Left ventricle myocardium superior (tissue), 1 donor: Measurements from ENCODE around the gene ATG2A. TPM values are rescaled to one million over a fixed set of nuclear protein-coding genes. Genes with fewer than 3 reads are reported as not detected.

Source experiments
- ATAC-seq: fragments of 200-7000 bp; cut with Tn5 transposase; one replicate; pipeline ENCODE4 v1.9.1; 2020; ENCODE audit warnings: mild to moderate bottlenecking, moderate library complexity
- DNase-seq: peaks from one replicate; pipeline ENCODE4 v3.0.0-alpha.2; 2020
- intact Hi-C: fragments of 100-400 bp; cut with micrococcal nuclease; formaldehyde crosslinking; loops from one replicate; pipeline ENCODE4 v1.11.0; 2022
- total RNA-seq: library from RNA; stranded (reverse); fragmentation: NEBNext Ultra II Directional; extraction: Animal tissue kit (Norgen Biotek cat#: 25700); gene quantifications from one replicate; pipeline ENCODE4 v1.2.1, GENCODE V29; 2021
- donor health status: DM: no; HTN: yes; CAD: no; lungs with severe emphysema.

The ATG2A gene
- total RNA-seq, 1 donor from 2014 or later: 13.0 TPM

DNA sequence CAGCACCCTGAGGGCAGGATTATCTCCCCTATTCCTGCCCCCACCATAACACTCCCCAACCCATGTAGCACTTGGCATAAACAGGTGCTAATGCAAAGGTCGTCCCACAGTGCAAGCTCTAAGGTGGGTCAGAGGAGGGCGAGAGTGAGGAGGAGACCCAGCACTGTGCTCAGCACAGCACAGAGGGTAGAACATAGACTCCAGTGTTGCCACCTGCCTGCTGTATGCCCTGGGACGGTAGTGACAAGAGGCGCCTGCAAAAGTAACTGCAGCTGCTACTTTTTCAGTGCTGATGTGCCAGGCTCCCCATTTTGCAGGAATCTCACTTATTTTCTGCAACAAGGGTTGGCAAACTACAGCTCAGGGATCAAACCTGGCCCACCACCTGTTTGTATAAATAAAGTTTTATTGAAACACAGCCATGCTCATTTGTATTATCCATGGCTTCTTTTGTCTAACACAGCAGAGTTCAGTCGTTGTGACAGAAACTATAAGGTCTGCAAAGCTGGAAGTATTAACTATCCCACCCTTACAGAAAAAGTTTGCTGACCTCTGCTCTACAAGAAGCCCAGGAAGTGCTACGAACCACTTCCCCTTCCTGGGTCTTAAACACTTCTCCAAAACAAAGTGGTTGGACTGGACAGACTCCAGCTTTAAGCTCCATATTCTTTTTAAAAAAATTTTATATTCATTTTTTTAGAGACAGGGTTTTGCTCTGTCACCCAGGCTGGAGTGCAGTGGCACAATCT lies 55.6 kb downstream of the ATG2A start:
- no peak for ATAC-seq
- intact Hi-C loops: no loop called here

DNA sequence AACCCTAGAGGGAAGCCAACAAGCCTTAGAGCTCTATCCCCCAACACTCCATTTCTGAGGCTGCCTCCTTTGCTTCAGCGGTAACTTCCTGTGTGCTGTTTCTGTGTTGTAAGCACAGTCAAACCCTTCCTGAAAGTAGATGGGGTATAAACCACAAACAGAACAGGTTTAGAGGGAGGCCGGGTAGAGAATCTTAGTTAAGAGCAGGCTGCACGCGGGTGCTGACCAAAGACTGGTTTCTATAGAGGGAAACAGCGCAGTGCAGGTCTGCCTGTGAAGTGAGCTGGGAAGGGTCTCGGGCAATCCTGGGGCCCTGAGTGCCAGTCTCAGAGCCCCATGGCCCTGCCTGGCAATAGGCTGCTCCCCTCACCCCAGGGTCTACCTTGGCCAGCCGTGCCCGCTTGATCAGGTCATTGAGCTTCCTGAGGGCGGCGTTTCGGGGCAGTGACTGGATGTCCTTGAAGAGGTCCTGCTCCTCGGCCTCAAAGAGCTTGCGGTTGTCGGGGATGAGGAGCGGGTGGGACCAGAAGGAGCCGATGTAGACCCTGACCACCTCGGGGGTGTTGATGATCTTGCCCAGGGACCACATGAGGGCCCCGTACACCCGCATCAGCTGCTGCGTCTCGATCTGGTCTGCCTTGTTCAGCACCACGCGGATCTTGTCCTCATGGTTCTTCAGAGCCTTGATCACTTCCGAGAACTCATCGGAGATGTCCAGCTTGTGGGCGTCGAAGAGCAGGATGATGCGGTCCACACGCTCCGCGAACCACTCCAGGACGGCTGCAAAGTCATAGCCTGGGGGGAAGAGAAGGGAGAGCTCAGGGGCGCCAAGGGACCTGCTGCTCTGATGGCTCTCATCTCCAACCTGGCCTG lies 57.2 kb downstream of the ATG2A start:
- ATAC-seq (no peak), DNase-seq (no peak)
- intact Hi-C loops: no loop called here

More for the DNA sequence above, 55.6 kb downstream of the ATG2A start:
- DNase-seq: no peak

DNA sequence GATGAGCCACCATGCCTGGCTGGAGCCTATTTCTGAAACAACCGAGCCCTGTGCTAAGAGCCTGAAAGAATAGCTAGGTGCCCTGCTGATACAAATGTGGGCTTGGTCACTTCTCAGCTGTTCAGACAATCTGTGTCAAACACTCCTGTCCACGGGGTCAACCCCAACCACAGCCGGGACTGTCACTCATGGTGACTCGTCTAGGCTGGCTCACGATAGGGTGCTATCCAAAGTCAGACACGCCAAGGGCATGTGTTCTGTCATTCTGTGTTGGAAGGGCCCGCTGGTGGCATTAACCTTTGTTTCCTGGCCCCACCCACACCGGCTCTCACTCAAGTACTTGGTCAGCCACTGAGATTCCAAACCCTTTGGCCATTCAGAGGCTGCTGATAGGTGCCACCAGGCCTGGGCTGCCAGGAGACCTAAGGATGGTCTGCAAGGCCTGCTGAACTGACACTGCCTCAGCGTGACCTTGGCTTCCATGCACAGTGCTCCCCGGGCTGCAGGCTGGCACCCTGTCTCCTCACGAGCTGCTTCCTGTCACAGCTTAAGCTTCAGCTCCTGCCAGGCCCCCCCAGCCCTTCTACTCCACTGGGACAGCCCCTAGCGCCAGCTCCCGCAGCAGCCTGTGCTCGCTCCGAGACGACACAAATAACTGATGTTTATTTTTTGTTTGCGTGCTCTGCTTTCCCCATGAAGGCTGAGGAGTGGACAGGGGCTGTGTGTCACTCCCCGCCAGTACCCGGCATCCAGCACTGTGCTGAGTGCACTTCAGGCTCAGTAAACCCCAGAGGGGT lies 58.3 kb downstream of the ATG2A start:
- peak; percentile 72 for ATAC-seq
- intact Hi-C loops: no loop called here

DNA sequence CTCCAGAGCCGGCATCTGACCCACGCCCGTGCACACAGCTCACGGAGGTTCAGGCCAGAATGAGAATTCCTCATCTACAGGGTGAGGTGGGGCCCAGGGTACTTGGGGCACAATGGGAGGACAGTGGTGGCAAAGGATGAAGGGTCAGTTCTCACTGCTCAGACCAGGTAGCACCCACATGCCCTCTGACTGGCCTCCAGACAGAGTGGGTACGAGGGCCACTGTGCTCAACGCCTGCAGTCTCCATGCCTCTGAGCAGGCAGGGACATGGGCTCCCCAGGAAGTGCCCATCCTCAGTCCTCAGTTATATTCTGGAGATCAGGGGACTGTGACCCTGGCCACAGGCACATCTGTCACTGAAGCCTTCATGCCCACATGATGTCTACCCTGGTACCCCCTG lies 59.5 kb downstream of the ATG2A start:
- intact Hi-C loops: no loop called here
- DNase-seq: no peak
- no peak for ATAC-seq

More for the DNA sequence above, 58.3 kb downstream of the ATG2A start:
- DNase-seq: peak; percentile 76

DNA sequence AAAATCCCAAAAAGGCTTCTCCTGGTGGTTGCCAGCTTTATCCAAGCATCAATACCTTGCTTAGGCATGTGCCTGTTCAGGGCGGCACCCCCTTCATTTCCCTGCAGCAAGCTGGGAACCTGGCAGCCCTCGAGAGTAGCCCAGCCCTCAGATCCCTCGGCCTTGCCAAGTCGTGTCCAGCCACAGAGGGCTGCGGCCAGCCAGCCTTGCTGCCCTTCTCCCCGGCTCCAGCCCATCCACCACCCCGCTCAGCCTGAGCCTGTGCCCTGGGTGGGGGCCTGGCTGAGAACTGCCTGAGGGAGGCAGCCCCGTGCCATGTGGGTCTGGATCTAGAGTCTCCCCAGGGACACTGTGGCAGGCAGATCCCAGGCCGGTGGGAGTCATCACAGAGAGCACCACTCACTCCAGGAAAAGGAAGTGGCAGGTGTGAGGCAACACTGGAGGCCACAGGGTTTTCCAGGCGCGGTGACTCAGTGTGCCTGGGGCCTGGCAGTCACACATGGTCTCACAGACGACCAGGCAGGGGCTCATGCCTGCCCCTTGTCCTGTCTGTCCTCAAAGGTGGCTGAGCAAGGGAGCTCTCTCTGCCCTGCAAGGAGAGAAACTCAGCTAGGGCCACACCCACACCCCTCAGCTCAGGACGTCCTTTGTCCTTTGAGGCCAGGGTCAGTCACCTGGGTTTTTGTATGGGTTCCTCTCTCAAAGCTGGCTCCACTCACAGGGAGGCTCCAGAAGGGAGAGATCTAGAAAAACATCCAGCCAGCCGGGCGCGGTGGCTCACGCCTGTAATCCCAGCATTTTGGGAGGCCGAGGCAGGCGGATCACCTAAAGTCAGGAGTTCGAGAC lies 60.4 kb downstream of the ATG2A start:
- ATAC-seq: peak; percentile 16
- DNase-seq: peak; percentile 63
- intact Hi-C loops: no loop called here

DNA sequence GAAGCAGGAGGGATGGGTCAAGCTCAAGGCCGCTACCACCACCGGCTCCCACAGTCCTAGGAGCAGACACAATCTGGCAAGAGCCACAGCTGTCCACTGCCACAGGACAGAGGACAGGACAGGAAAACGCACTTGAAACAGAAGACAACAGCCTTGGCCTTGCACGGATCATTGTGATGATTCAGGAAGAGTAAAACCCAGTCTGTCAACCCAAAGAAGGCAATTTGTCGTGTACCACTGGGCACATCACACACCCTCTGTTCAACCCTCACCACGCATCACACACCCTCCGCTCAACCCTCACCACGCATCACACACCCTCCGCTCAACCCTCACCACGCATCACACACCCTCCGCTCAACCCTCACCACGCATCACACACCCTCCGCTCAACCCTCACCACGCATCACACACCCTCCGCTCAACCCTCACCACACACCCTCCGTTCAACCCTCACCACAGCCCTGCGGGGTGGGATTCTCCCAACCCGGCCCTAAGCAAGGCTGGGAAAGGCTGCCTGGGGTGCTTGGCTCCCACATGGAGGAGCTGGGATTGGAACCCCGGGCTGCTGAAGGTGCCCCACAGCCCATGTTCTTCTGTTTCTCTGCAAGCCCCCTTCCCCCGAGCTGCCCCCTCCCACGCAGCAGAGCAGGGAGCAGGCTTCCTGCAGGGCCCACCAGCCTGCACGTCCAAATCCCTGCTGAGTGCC lies 61.3 kb downstream of the ATG2A start:
- DNase-seq (no peak), ATAC-seq (no peak)
- intact Hi-C loops: no loop called here

DNA sequence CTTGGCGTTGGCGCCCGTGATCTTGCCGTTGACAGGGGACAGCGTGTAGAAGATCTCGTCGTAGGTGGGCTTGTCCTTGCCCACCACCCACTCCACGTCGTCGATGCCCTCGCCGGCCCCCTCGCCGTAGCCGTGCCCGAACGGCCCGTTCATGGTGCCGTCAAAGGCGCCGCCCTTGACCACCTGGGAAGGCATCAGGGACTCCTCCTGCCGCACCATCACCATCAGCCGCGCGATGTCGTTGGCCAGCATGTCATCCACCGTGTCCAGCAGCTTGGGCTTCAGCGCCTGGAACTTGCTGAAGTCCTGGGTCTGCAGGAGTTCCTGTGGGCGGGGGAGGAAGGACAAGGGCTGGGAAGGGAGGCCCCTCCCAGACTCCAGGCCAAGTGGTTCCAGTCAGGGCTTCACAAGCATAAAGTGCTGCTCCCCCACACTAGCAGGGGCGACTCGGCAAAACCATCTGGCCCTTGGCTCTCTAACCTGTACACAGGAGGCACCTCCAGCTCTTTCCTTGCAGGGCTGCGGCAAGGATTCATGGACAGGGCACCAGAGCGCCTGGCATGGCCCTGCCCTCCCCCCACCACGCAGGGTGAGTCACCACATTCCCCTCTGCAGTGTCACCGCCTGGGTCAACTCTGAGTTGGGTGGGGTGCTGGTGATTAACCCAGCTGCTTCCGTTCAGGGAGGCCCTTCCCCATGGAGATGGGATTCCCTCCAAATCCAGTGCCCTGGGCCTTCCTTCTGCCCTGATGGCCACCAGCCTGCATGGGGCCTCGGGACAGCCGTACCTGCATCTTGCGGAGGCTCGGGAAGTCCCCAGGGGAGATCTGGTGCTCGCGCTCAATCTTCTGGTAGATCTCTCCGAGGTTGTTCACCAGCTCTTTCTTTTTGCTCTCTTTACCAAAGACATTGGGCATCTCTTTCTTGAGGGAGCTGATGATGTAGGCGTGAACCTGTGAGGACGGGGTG lies 62.2 kb downstream of the ATG2A start:
- DNase-seq: peak; percentile 81
- peak; percentile 73 for ATAC-seq
- intact Hi-C loops: no loop called here

DNA sequence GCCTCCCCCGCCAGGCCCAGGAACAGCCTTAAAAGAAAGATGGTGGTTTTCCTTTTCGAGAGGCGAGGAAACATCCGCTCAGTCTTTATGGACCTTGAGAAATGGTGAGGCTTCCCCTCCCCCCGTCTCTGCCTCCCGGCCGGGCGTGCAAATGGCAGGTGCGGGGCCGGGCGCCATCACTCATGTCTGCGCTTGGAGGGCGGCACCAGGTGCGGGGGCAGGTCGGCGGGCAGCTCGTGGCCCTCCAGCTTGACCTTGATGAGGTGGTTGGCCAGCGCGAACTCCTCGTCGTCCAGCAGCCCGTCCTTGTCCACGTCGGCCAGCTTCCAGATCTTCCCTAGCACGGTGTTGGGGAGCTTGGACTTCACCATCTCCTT lies 62.9 kb downstream of the ATG2A start:
- DNase-seq (no peak), ATAC-seq (no peak)
- intact Hi-C loops: no loop called here

DNA sequence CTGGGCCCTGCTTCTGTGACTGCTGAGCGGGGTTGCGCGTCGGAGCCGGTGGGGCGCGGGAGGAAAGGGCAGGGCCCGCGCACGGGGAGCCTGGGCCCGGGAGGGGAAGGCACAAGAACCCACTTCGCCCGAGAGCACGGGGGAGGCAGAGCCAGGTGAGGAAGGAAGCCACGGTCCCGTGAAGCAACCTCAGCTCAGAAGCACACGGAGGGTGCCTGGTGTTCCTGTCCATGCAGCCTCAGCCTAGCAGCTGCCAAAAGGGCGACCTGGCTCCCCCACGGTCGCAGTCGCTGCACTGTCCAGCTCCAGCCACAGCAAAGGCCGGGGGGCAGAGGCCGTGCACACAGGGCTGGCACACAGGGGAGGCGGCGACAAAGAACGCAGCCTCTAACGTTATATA lies 63.3 kb downstream of the ATG2A start:
- DNase-seq (no peak), ATAC-seq (no peak)
- intact Hi-C loops: no loop called here

DNA sequence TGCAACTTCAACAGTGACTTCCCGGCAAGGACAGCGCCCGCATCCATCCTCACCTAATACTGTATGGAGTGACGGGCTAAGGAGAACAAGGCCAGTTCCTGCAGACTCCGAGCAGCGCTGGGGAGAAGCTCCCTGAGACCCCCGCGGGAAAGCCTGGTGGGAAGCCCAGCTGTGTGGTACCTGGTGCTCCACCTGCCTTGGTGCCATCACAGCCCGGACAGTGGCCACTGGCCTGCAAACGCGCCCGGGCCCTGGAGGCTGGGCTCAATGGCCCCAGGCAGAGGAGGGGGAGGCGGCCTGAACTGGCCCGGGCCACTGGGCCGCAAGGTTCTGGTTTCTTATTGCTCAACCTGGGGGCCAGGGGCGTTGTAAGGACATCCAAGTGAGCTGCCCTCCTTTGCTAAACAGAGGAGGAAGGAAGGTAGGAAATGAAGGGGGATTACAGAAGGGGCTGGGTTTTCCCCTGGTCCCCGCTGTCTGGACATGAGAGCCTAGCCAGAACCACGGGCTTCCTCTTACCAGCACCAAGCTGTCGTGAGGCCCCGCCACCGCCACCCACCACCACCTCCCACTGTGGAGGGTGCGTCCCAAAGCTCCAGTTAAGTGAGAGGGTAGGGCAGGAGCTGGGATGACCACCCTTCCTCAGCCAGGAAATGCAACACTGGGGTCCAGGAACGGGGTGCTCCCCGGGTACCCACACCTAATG lies 64.1 kb downstream of the ATG2A start:
- ATAC-seq (no peak), DNase-seq (no peak)
- intact Hi-C loops: no loop called here

DNA sequence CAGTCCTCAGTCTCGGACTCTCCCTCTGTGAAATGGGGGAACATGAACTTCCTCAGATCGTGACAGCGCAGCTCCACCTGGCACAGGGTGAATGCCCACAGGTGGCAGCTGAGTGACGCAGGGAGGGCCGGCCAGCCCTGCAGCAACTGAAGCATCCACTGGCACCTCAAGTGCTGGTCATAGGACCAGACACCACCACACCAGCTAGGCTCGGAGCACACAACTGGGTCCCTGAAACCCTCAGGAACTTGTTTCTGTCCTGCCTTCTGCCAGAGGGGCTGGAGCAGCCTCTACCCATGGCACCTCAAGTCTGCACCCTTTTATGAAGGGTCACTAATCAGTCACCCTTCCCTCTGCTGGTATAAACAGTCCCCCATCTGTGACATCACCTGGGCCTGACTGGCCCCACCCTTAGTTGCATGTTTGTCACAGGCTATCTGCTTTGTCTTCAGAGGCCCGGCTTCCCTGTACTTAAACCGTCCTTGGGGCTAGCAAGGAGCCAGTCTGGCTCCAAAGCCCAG lies 65.1 kb downstream of the ATG2A start:
- ATAC-seq: no peak
- no peak for DNase-seq
- intact Hi-C loops: no loop called here

DNA sequence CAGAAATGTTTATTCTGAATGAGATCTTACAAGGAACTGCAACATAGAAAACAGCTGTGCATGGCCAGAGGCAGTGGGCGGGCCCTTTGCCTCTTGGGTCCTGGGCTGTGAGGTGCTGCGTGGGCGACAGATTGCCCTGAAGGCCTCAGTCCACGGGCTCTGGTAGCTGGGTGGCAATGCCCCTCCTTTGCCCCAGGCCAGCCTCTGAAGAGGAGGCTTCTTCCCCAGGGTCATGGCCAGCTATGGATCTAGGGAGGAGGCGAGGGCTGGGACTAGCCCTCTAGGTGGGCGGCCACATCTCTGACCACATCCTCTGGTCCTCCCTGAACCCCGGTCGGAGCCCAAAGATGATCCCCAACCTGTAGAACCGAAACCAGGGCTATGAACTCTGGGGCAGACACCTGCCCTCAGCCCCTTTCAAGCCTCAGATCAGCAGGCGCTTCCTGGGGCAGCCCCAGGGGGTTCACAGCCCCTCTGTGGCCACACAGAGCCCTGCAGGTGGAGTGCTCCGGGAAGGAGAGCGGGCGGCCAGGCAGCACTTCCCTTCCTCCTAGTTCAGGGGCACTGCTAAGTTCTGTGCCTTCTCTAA lies 65.9 kb downstream of the ATG2A start:
- ATAC-seq (no peak), DNase-seq (no peak)
- intact Hi-C loops: no loop called here

DNA sequence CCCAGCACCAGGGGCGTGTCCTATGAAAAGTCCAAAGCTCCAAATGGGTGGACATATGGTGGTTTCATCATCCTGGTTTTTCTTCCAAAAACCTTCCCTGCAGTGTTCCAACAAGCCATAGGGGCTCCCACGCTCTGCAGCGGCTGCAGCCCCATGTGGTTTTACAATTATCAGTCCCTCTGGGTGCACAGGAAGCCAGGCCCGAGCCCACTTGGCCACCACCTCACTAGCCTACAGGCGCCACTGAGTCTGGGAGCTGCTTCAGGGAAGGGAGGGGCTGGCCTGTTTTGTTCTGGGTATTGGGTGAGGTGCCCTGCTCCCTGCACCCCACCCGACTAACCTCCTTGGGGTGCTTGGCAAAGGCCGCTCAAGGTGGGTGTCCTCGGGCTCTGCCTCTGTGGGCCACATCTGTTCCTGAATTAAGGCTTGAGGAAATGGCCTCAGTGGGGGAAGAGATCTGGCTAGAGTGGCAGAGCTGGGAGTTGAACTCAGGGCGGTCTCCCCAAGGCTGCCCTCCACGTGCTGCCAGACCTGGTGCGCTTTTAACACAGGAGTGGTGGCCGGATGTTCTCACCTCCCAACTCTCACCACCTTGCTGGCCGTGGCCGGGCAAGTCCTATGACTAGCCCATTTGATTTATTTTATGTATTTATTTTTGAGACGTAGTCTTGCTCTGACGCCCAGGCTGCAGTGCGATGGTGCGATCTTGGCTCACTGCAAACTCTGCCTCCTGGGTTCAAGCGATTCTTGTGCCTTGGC lies 67.2 kb downstream of the ATG2A start:
- DNase-seq (peak; percentile 72), ATAC-seq (peak; percentile 52)
- intact Hi-C loops: no loop called here

DNA sequence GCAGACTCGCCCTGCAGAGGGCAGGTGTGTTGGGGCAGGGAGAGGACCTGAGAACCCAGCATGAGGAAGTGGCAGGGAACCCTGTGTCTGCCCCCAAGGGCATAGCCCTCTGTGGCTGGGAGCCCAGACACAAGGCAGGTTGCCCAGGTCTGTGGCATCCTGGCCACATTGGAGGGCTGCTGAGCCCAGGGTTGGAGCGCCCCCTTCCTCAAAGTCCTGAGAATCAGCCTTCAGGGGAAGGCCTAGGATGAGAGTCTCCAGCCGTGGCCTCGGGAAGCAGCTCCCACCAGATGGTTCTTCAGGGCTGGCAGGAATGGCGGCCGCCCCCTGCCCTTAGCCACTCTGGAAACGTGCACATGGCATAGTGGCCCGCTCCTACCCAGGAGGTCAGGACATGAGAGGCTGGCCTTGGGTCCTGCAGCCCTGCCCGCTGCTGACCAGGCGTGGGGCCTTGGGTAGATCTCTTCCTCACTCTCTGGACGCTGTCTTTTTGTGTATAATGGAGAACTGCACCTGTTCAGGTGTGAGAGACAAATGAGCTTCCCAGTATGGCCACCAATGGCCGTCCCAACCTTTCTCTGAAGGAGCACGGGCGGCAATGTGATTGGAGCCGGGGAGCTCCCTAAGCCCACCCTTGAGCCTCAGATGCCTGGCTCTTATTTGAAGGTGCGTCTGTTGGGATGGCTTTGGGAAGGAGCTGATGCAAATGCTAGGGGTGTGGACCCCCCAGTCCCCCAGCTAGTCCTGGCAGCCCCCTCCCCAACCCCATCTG lies 68.0 kb downstream of the ATG2A start:
- intact Hi-C loops: no loop called here
- ATAC-seq (no peak), DNase-seq (no peak)
